ENCODE data around the gene TNPO3.
A peak's percentile ranks its signal among the peaks of the same experiment; 100 is the strongest.

The TNPO3 gene

GRCh38 chr7:128985660-128986059, 69.3 kb downstream of the TNPO3 start:
- TF ChIP-seq FOXP2 (optimal IDR thresholded peaks at IDR 0.05; ENCODE audit: control extremely low read depth, extremely low read length, insufficient read depth), result no peak
- no peak for TF ChIP-seq POLR2AphosphoS5 (IDR thresholded peaks at IDR 0.05; ENCODE audit: borderline replicate concordance, low read depth, low read length)
- TF ChIP-seq EZH2 (IDR thresholded peaks at IDR 0.05), result no peak
- peaks cover 84% of the 10 kb centered on the region for H3K36me3 ChIP-seq (ENCODE audit: insufficient read depth, low read length)

GRCh38 chr7:128982105-128982504, 72.8 kb downstream of the TNPO3 start:
- Histone ChIP-seq H3K36me3 (ENCODE audit: insufficient read depth, low read length) (peaks cover 89% of the 10 kb centered on the region), H3K9me3 (ENCODE audit: low read depth, low read length) (no peaks in the 10 kb centered on the region), H3K9ac (ENCODE audit: insufficient read length) (no peak overlapping the region), H3K27ac (no peak overlapping the region), H3K4me3 (no peak overlapping the region)
- no peak for DNase-seq (ENCODE audit: low read depth, low spot score)
- TF ChIP-seq EZH2 (IDR thresholded peaks at IDR 0.05), result no peak

More at GRCh38 chr7:128985660-128986059, 69.3 kb downstream of the TNPO3 start:
- DNase-seq (ENCODE audit: low read depth, low spot score), result no peak
- H3K9ac ChIP-seq (ENCODE audit: insufficient read length), result no peak overlapping the region
- H3K27ac ChIP-seq, result no peak overlapping the region
- no peaks in the 10 kb centered on the region for H3K9me3 ChIP-seq (ENCODE audit: low read depth, low read length)
- no peak overlapping the region for H3K4me3 ChIP-seq

- Histone ChIP-seq H3K4me3 (no peak overlapping the region), H3K9me3 (ENCODE audit: low read depth, low read length) (no peaks in the 10 kb centered on the region), H3K36me3 (ENCODE audit: insufficient read depth, low read length) (peaks cover 84% of the 10 kb centered on the region), H3K27ac (no peak overlapping the region), H3K9ac (ENCODE audit: insufficient read length) (no peak overlapping the region)
- TF ChIP-seq FOXP2 (optimal IDR thresholded peaks at IDR 0.05; ENCODE audit: control extremely low read depth, extremely low read length, insufficient read depth) (no peak), POLR2AphosphoS5 (IDR thresholded peaks at IDR 0.05; ENCODE audit: borderline replicate concordance, low read depth, low read length) (no peak), EZH2 (IDR thresholded peaks at IDR 0.05) (no peak)
- no peak for DNase-seq (ENCODE audit: low read depth, low spot score)
Observed at GRCh38 chr7:128974241-128974934, 80.5 kb downstream of the TNPO3 start.

- H3K27ac ChIP-seq, result no peak overlapping the region
- no peak for DNase-seq (ENCODE audit: low read depth, low spot score)
- H3K4me3 ChIP-seq, result no peak overlapping the region
- H3K9me3 ChIP-seq (ENCODE audit: low read depth, low read length), result no peaks in the 10 kb centered on the region
- no peak overlapping the region for H3K9ac ChIP-seq (ENCODE audit: insufficient read length)
- TF ChIP-seq POLR2AphosphoS5 (IDR thresholded peaks at IDR 0.05; ENCODE audit: borderline replicate concordance, low read depth, low read length), result no peak
- TF ChIP-seq FOXP2 (optimal IDR thresholded peaks at IDR 0.05; ENCODE audit: control extremely low read depth, extremely low read length, insufficient read depth), result no peak
- TF ChIP-seq EZH2 (IDR thresholded peaks at IDR 0.05), result no peak
- peaks cover 87% of the 10 kb centered on the region for H3K36me3 ChIP-seq (ENCODE audit: insufficient read depth, low read length)
Observed at GRCh38 chr7:128968624-128969023, 86.3 kb downstream of the TNPO3 start.

DNA sequence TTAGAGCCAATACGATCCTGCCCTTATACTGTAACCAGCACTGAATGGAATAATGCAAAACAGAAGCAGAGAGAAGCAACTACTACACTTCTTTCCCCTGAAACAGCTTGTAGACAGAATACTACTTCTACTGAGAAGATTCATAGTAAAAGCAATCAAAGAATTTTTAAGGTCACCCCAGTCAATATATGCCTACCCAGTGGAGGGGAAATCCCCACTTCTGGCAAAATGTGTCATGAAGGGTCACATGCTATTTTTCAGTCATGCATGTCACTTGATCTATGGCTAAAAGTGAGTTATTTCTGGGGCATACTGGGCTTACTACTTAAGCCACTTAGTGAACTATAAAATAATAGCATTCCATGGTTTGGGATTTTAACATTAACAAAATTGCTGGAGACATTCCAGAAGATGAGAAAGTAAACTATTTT, 91.6 kb downstream of the TNPO3 start:
- Histone ChIP-seq H3K4me3 (no peak overlapping the region), H3K27ac (peak overlapping the region; percentile 55; the same call in 1 of the 2 replicates), H3K9me3 (ENCODE audit: low read depth, low read length) (no peaks in the 10 kb centered on the region), H3K9ac (ENCODE audit: insufficient read length) (no peak overlapping the region), H3K36me3 (ENCODE audit: insufficient read depth, low read length) (peaks cover 72% of the 10 kb centered on the region)
- TF ChIP-seq POLR2AphosphoS5 (IDR thresholded peaks at IDR 0.05; ENCODE audit: borderline replicate concordance, low read depth, low read length), result no peak
- no peak for TF ChIP-seq FOXP2 (optimal IDR thresholded peaks at IDR 0.05; ENCODE audit: control extremely low read depth, extremely low read length, insufficient read depth)
- no peak for TF ChIP-seq EZH2 (IDR thresholded peaks at IDR 0.05)
- no peak for DNase-seq (ENCODE audit: low read depth, low spot score)

GRCh38 chr7:128962899-128963298, 92.0 kb downstream of the TNPO3 start:
- Histone ChIP-seq H3K27ac (no peak overlapping the region), H3K4me3 (no peak overlapping the region), H3K9ac (ENCODE audit: insufficient read length) (no peak overlapping the region), H3K9me3 (ENCODE audit: low read depth, low read length) (no peaks in the 10 kb centered on the region), H3K36me3 (ENCODE audit: insufficient read depth, low read length) (peaks cover 70% of the 10 kb centered on the region)
- TF ChIP-seq EZH2 (IDR thresholded peaks at IDR 0.05), result no peak
- no peak for TF ChIP-seq FOXP2 (optimal IDR thresholded peaks at IDR 0.05; ENCODE audit: control extremely low read depth, extremely low read length, insufficient read depth)
- TF ChIP-seq POLR2AphosphoS5 (IDR thresholded peaks at IDR 0.05; ENCODE audit: borderline replicate concordance, low read depth, low read length), result no peak
- DNase-seq (ENCODE audit: low read depth, low spot score), result no peak

- TF ChIP-seq POLR2AphosphoS5 (IDR thresholded peaks at IDR 0.05; ENCODE audit: borderline replicate concordance, low read depth, low read length) (no peak), FOXP2 (optimal IDR thresholded peaks at IDR 0.05; ENCODE audit: control extremely low read depth, extremely low read length, insufficient read depth) (no peak), EZH2 (IDR thresholded peaks at IDR 0.05) (no peak)
- Histone ChIP-seq H3K9ac (ENCODE audit: insufficient read length) (no peak overlapping the region), H3K27ac (no peak overlapping the region), H3K4me3 (no peak overlapping the region), H3K36me3 (ENCODE audit: insufficient read depth, low read length) (peaks cover 70% of the 10 kb centered on the region), H3K9me3 (ENCODE audit: low read depth, low read length) (no peaks in the 10 kb centered on the region)
- no peak for DNase-seq (ENCODE audit: low read depth, low spot score)
Observed at GRCh38 chr7:128961030-128961659, 93.8 kb downstream of the TNPO3 start.

GRCh38 chr7:128959296-128959695, 95.6 kb downstream of the TNPO3 start:
- TF ChIP-seq FOXP2 (optimal IDR thresholded peaks at IDR 0.05; ENCODE audit: control extremely low read depth, extremely low read length, insufficient read depth), result no peak
- no peak for TF ChIP-seq EZH2 (IDR thresholded peaks at IDR 0.05)
- no peak for TF ChIP-seq POLR2AphosphoS5 (IDR thresholded peaks at IDR 0.05; ENCODE audit: borderline replicate concordance, low read depth, low read length)
- Histone ChIP-seq H3K4me3 (no peak overlapping the region), H3K36me3 (ENCODE audit: insufficient read depth, low read length) (peaks cover 69% of the 10 kb centered on the region), H3K27ac (no peak overlapping the region), H3K9ac (ENCODE audit: insufficient read length) (no peak overlapping the region), H3K9me3 (ENCODE audit: low read depth, low read length) (no peaks in the 10 kb centered on the region)
- DNase-seq (ENCODE audit: low read depth, low spot score), result no peak
